ENCODE results near the gene BICD1. TPM values are rescaled to one million over a fixed set of nuclear protein-coding genes. Genes with fewer than 3 reads are reported as not detected.

BICD1 gene
- total and polyA plus RNA-seq, 2 of the 13 experiments (the other 11 are each of a cell fraction or from before 2014, with no cell fraction given) = 4.5 to 5.2 TPM

GRCh38 chr12:32106517-32107358 lies at the start of gene BICD1 (continued):
- TF ChIP-seq HBP1 (CRISPR knock-in tag; IDR thresholded peaks at IDR 0.05; ENCODE audit: low read depth) (no peak), SMAD3 (CRISPR knock-in tag; IDR thresholded peaks at IDR 0.05) (no peak), ZSCAN30 (CRISPR knock-in tag; IDR thresholded peaks at IDR 0.05) (no peak), ZNF354B (CRISPR knock-in tag; IDR thresholded peaks at IDR 0.05) (no peak), ATF3 (CRISPR knock-in tag; IDR thresholded peaks at IDR 0.05) (no peak), ELF4 (CRISPR knock-in tag; IDR thresholded peaks at IDR 0.05; ENCODE audit: borderline replicate concordance) (no peak), KAT7 (CRISPR knock-in tag; IDR thresholded peaks at IDR 0.05; ENCODE audit: borderline replicate concordance) (peak; percentile 97), RBAK (CRISPR knock-in tag; IDR thresholded peaks at IDR 0.05) (no peak), ZMAT3 (CRISPR knock-in tag; conservative IDR thresholded peaks at IDR 0.05) (no peak), ERF (CRISPR knock-in tag; IDR thresholded peaks at IDR 0.05) (peak; percentile 71; the same call in 1 of the 2 replicates), BRD4 (CRISPR knock-in tag; IDR thresholded peaks at IDR 0.05) (peak; percentile 79; the same call in 1 of the 2 replicates), PRMT3 (CRISPR knock-in tag; IDR thresholded peaks at IDR 0.05; ENCODE audit: borderline replicate concordance, low read depth) (no peak)
- TF ChIP-seq, protein P1, sequence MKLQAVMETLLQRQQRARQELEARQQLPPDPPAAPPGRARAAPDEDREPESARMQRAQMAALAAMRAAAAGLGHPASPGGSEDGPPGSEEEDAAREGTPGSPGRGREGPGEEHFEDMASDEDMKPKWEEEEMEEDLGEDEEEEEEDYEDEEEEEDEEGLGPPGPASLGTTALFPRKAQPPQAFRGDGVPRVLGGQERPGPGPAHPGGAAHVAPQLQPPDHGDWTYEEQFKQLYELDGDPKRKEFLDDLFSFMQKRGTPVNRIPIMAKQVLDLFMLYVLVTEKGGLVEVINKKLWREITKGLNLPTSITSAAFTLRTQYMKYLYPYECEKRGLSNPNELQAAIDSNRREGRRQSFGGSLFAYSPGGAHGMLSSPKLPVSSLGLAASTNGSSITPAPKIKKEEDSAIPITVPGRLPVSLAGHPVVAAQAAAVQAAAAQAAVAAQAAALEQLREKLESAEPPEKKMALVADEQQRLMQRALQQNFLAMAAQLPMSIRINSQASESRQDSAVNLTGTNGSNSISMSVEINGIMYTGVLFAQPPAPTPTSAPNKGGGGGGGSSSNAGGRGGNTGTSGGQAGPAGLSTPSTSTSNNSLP (IDR thresholded peaks at IDR 0.05; ENCODE audit: low read depth, low read length) = no peak
- TF ChIP-seq, protein P2, sequence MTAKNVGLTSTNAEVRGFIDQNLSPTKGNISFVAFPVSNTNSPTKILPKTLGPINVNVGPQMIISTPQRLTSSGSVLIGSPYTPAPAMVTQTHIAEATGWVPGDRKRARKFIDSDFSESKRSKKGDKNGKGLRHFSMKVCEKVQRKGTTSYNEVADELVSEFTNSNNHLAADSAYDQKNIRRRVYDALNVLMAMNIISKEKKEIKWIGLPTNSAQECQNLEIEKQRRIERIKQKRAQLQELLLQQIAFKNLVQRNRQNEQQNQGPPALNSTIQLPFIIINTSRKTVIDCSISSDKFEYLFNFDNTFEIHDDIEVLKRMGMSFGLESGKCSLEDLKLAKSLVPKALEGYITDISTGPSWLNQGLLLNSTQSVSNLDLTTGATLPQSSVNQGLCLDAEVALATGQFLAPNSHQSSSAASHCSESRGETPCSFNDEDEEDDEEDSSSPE (CRISPR knock-in tag; IDR thresholded peaks at IDR 0.05) = peak; percentile 88
- TF ChIP-seq, protein P3, sequence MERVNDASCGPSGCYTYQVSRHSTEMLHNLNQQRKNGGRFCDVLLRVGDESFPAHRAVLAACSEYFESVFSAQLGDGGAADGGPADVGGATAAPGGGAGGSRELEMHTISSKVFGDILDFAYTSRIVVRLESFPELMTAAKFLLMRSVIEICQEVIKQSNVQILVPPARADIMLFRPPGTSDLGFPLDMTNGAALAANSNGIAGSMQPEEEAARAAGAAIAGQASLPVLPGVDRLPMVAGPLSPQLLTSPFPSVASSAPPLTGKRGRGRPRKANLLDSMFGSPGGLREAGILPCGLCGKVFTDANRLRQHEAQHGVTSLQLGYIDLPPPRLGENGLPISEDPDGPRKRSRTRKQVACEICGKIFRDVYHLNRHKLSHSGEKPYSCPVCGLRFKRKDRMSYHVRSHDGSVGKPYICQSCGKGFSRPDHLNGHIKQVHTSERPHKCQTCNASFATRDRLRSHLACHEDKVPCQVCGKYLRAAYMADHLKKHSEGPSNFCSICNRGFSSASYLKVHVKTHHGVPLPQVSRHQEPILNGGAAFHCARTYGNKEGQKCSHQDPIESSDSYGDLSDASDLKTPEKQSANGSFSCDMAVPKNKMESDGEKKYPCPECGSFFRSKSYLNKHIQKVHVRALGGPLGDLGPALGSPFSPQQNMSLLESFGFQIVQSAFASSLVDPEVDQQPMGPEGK (CRISPR knock-in tag; IDR thresholded peaks at IDR 0.05) = peak; percentile 85
- TF ChIP-seq, protein P4, sequence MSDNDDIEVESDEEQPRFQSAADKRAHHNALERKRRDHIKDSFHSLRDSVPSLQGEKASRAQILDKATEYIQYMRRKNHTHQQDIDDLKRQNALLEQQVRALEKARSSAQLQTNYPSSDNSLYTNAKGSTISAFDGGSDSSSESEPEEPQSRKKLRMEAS (IDR thresholded peaks at IDR 0.05) = peak; percentile 91
- TF ChIP-seq, protein P5, sequence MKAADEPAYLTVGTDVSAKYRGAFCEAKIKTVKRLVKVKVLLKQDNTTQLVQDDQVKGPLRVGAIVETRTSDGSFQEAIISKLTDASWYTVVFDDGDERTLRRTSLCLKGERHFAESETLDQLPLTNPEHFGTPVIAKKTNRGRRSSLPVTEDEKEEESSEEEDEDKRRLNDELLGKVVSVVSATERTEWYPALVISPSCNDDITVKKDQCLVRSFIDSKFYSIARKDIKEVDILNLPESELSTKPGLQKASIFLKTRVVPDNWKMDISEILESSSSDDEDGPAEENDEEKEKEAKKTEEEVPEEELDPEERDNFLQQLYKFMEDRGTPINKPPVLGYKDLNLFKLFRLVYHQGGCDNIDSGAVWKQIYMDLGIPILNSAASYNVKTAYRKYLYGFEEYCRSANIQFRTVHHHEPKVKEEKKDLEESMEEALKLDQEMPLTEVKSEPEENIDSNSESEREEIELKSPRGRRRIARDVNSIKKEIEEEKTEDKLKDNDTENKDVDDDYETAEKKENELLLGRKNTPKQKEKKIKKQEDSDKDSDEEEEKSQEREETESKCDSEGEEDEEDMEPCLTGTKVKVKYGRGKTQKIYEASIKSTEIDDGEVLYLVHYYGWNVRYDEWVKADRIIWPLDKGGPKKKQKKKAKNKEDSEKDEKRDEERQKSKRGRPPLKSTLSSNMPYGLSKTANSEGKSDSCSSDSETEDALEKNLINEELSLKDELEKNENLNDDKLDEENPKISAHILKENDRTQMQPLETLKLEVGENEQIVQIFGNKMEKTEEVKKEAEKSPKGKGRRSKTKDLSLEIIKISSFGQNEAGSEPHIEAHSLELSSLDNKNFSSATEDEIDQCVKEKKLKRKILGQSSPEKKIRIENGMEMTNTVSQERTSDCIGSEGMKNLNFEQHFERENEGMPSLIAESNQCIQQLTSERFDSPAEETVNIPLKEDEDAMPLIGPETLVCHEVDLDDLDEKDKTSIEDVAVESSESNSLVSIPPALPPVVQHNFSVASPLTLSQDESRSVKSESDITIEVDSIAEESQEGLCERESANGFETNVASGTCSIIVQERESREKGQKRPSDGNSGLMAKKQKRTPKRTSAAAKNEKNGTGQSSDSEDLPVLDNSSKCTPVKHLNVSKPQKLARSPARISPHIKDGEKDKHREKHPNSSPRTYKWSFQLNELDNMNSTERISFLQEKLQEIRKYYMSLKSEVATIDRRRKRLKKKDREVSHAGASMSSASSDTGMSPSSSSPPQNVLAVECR (CRISPR knock-in tag; IDR thresholded peaks at IDR 0.05; ENCODE audit: borderline replicate concordance) = peak; percentile 88

All from HepG2 (cell line).